Uterus (tissue), 2 donors: ENCODE measurements around the gene IFT43.

Experiments
- POLR2A ChIP-seq, 2 donors: fragments of 450-650 bp; IDR thresholded peaks; one replicate each; pipeline ENCODE4 v1.6.1; 2016; ENCODE audit warnings: antibody characterized with exemption in 2 of 2, mild to moderate bottlenecking in 1 of 2, moderate library complexity in 1 of 2
- TF ChIP-seq, protein P1 (sequence below), 4 experiments: fragments of 200-600 bp in 2 of 4; fragments of 450-650 bp in 2 of 4; sonication (generic) in 2 of 4; IDR thresholded peaks; one replicate each; pipeline ENCODE4 v1.5.1; 2016 to 2019; ENCODE audit warnings: antibody characterized with exemption in 4 of 4, mild to moderate bottlenecking in 2 of 4, moderate library complexity in 1 of 4

DNA sequence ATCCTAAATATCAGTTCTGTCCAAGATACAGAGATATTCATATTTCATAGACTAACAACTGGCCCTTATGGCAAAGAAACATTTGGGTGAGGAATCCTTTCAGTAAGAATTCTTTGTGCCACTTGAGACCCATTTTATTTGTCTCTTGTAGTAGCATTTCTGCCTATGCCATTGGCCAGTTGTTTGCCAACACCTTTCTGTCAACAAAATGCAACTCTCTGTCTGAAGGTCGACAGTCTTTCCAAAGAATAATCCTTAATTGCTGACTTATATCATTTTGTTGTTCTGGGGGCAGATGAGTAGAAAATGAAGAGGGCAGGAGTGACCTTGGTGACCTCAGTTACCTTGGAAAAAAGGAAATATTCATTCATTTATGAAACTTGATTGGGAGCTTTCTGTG lies 10.9 kb downstream of the IFT43 start:
- TF ChIP-seq, protein P1, sequence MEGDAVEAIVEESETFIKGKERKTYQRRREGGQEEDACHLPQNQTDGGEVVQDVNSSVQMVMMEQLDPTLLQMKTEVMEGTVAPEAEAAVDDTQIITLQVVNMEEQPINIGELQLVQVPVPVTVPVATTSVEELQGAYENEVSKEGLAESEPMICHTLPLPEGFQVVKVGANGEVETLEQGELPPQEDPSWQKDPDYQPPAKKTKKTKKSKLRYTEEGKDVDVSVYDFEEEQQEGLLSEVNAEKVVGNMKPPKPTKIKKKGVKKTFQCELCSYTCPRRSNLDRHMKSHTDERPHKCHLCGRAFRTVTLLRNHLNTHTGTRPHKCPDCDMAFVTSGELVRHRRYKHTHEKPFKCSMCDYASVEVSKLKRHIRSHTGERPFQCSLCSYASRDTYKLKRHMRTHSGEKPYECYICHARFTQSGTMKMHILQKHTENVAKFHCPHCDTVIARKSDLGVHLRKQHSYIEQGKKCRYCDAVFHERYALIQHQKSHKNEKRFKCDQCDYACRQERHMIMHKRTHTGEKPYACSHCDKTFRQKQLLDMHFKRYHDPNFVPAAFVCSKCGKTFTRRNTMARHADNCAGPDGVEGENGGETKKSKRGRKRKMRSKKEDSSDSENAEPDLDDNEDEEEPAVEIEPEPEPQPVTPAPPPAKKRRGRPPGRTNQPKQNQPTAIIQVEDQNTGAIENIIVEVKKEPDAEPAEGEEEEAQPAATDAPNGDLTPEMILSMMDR (IDR thresholded peaks at IDR 0.05): no peak
- TF ChIP-seq POLR2A (IDR thresholded peaks at IDR 0.05): no peak
